SU-DHL-6 (cell line): ENCODE data around the gene CMKLR1.

Experiments used
- H2AFZ ChIP-seq: fragments of 200-600 bp; sonication (generic); 2 replicates; pipeline ENCODE4 v1.6.1; 2014; ENCODE audit warnings: low read depth, mild to moderate bottlenecking, moderate library complexity, mixed read lengths, antibody characterized with exemption, low read length; ENCODE audit not compliant: severe bottlenecking
- H3F3A ChIP-seq: fragments of 200-600 bp; shearing (Covaris generic); 2 replicates; pipeline ENCODE4 v1.6.0; 2016; ENCODE audit warnings: antibody characterized with exemption, mild to moderate bottlenecking; ENCODE audit not compliant: insufficient read depth
- H3K27ac ChIP-seq: fragments of 200-600 bp; sonication (generic); 2 replicates; pipeline ENCODE4 v1.5.1; 2016; ENCODE audit warnings: low read depth, mild to moderate bottlenecking, low read length, moderate library complexity, mixed read lengths
- H3K27me3 ChIP-seq: fragments of 200-600 bp; sonication (generic), shearing (Covaris generic); 2 replicates; pipeline ENCODE4 v1.6.0; 2014; ENCODE audit warnings: mild to moderate bottlenecking, low read length
- H3K36me3 ChIP-seq: fragments of 200-600 bp; sonication (generic); 2 replicates; pipeline ENCODE4 v1.6.1; 2014; ENCODE audit warnings: mild to moderate bottlenecking, low read length, mixed read lengths
- H3K4me2 ChIP-seq: fragments of 300-600, 200-600 bp; shearing (Covaris generic), sonication (generic); 2 replicates; pipeline ENCODE4 v1.6.0; 2014; ENCODE audit warnings: low read length, low read depth, mild to moderate bottlenecking; ENCODE audit not compliant: poor library complexity, severe bottlenecking
- H3K4me3 ChIP-seq: fragments of 200-600 bp; sonication (generic); 2 replicates; pipeline ENCODE4 v1.5.1; 2014; ENCODE audit warnings: antibody characterized with exemption, low read length, mild to moderate bottlenecking, mixed read lengths; ENCODE audit not compliant: insufficient read depth, poor library complexity, severe bottlenecking
- H3K79me2 ChIP-seq: fragments of 200-600 bp; sonication (generic); 2 replicates; pipeline ENCODE4 v1.6.1; 2014; ENCODE audit warnings: mild to moderate bottlenecking, low read length, moderate library complexity; ENCODE audit not compliant: insufficient read depth
- H3K9ac ChIP-seq: fragments of 200-600 bp; sonication (generic); 2 replicates; pipeline ENCODE4 v1.7.0; 2014; ENCODE audit warnings: mild to moderate bottlenecking, low read length
- H3K9me2 ChIP-seq: fragments of 200-600 bp; sonication (generic); replicated peaks from 2 replicates; pipeline ENCODE4 v1.6.1; 2014; ENCODE audit warnings: low read length; ENCODE audit not compliant: insufficient read depth
- H3K9me3 ChIP-seq: fragments of 200-600 bp; sonication (generic); 2 replicates; pipeline ENCODE4 v1.6.1; 2014; ENCODE audit warnings: low read length, mixed read lengths; ENCODE audit not compliant: insufficient read depth
- H4K20me1 ChIP-seq: fragments of 200-600 bp; sonication (generic); 2 replicates; pipeline ENCODE4 v1.6.1; 2014; ENCODE audit warnings: low read depth, mild to moderate bottlenecking, antibody characterized with exemption, low read length, moderate library complexity, mixed read lengths
- CTCF ChIP-seq: fragments of 200-600 bp; sonication (generic); IDR thresholded peaks from one replicate; pipeline ENCODE4 v1.5.1; 2017; ENCODE audit warnings: antibody characterized with exemption, mild to moderate bottlenecking, low read length, moderate library complexity; ENCODE audit not compliant: insufficient read depth, poor library complexity, severe bottlenecking
- EZH2phosphoT487 ChIP-seq: fragments of 200-600 bp; sonication (generic), shearing (Covaris generic); conservative IDR thresholded peaks from 2 replicates; pipeline ENCODE4 v1.6.1; 2018; ENCODE audit warnings: mild to moderate bottlenecking, antibody characterized with exemption, low read length, moderate library complexity, mixed read lengths

The CMKLR1 gene

GRCh38 chr12:108360057-108360456 lies 20.9 kb upstream of the CMKLR1 start:
- H3K4me3 ChIP-seq = no peak overlapping the region
- no peak overlapping the region for H2AFZ ChIP-seq
- no peaks in the 10 kb centered on the region for H3K9me2 ChIP-seq
- H3K4me2 ChIP-seq = no peak overlapping the region
- H4K20me1 ChIP-seq = no peaks in the 10 kb centered on the region
- no peak overlapping the region for H3K27ac ChIP-seq
- H3K79me2 ChIP-seq = no peaks in the 10 kb centered on the region
- no peaks in the 10 kb centered on the region for H3K27me3 ChIP-seq
- H3K36me3 ChIP-seq = no peaks in the 10 kb centered on the region
- TF ChIP-seq EZH2phosphoT487 = no peak
- H3K9me3 ChIP-seq = no peaks in the 10 kb centered on the region
- no peaks in the 10 kb centered on the region for H3F3A ChIP-seq
- no peak overlapping the region for H3K9ac ChIP-seq

- TF ChIP-seq CTCF (no peak), EZH2phosphoT487 (no peak)
- Histone ChIP-seq H3K4me2 (no peak overlapping the region), H3F3A (no peaks in the 10 kb centered on the region), H4K20me1 (no peaks in the 10 kb centered on the region), H3K9me3 (no peaks in the 10 kb centered on the region), H3K27me3 (no peaks in the 10 kb centered on the region), H3K4me3 (no peak overlapping the region), H3K27ac (no peak overlapping the region), H3K9me2 (no peaks in the 10 kb centered on the region), H2AFZ (no peak overlapping the region), H3K79me2 (no peaks in the 10 kb centered on the region), H3K36me3 (no peaks in the 10 kb centered on the region), H3K9ac (no peak overlapping the region)
Observed at GRCh38 chr12:108358580-108358965, 19.5 kb upstream of the CMKLR1 start.

GRCh38 chr12:108357834-108358579 lies 18.9 kb upstream of the CMKLR1 start:
- Histone ChIP-seq H3K4me2 (no peak overlapping the region), H4K20me1 (no peaks in the 10 kb centered on the region), H3K27me3 (no peaks in the 10 kb centered on the region), H3K9me2 (no peaks in the 10 kb centered on the region), H3K79me2 (no peaks in the 10 kb centered on the region), H3K9ac (no peak overlapping the region), H3F3A (no peaks in the 10 kb centered on the region), H3K9me3 (no peaks in the 10 kb centered on the region), H2AFZ (no peak overlapping the region), H3K27ac (no peak overlapping the region), H3K4me3 (no peak overlapping the region), H3K36me3 (no peaks in the 10 kb centered on the region)
- no peak for TF ChIP-seq EZH2phosphoT487
- no peak for TF ChIP-seq CTCF
